ENCODE data around the gene DDX41.

Gene DDX41

GRCh38 chr5:177472460-177473442 is 44.0 kb downstream of the DDX41 start:
- POLR2A ChIA-PET, result interaction anchor here (0.6 to 15.8 kb wide), 7 partner anchors 10 to 124 kb away, joined by 3 to 401 read pairs (median 6); partner anchors contain the start of gene PDLIM7
- DNase-seq (ENCODE audit: low read depth, low spot score), result no peak
- H3K4me3 ChIP-seq (ENCODE audit: low read depth, low read length), result peak overlapping the region; percentile 89
- CTCF ChIA-PET, result interaction anchor here (0.9 to 16.8 kb wide), 7 partner anchors 10 to 163 kb away, joined by 3 to 261 read pairs (median 4); partner anchors contain the start of gene PDLIM7
- TF ChIP-seq CTCF (IDR thresholded peaks at IDR 0.05; ENCODE audit: insufficient read depth, low read length, missing control alignments), result no peak

- CTCF ChIA-PET, result interaction anchor here (1.0 to 16.8 kb wide), 9 partner anchors 9 to 154 kb away, joined by 3 to 261 read pairs (median 5); partner anchors contain the start of gene PDLIM7
- no peak for TF ChIP-seq CTCF (IDR thresholded peaks at IDR 0.05; ENCODE audit: insufficient read depth, low read length, missing control alignments)
These were observed 45.0 kb downstream of the DDX41 start for GRCh38 chr5:177471610-177472356.

GRCh38 chr5:177470759-177471536 is 45.8 kb downstream of the DDX41 start:
- H3K4me3 ChIP-seq (ENCODE audit: low read depth, low read length), result peak overlapping the region; percentile 89
- POLR2A ChIA-PET, result interaction anchor here (1.2 to 15.8 kb wide), 7 partner anchors 8 to 67 kb away, joined by 3 to 401 read pairs (median 6); partner anchors contain the start of gene PDLIM7

More at GRCh38 chr5:177471610-177472356, 45.0 kb downstream of the DDX41 start:
- no peak for DNase-seq (ENCODE audit: low read depth, low spot score)
- peak overlapping the region; percentile 89 for H3K4me3 ChIP-seq (ENCODE audit: low read depth, low read length)
- POLR2A ChIA-PET, result interaction anchor here (0.6 to 15.8 kb wide), 9 partner anchors 7 to 123 kb away, joined by 3 to 401 read pairs (median 6); partner anchors contain the start of gene PDLIM7

GRCh38 chr5:177469750-177470525 is 46.8 kb downstream of the DDX41 start:
- peak overlapping the region; percentile 89 for H3K4me3 ChIP-seq (ENCODE audit: low read depth, low read length)

More at GRCh38 chr5:177470759-177471536, 45.8 kb downstream of the DDX41 start:
- peak; percentile 41 for TF ChIP-seq CTCF (IDR thresholded peaks at IDR 0.05; ENCODE audit: insufficient read depth, low read length, missing control alignments)
- CTCF ChIA-PET, result interaction anchor here (1.0 to 16.8 kb wide), 8 partner anchors 11 to 152 kb away, joined by 4 to 261 read pairs (median 8); partner anchors contain the start of gene PDLIM7
- no peak for DNase-seq (ENCODE audit: low read depth, low spot score)

More at GRCh38 chr5:177469750-177470525, 46.8 kb downstream of the DDX41 start:
- CTCF ChIA-PET, result interaction anchor here (1.2 to 16.8 kb wide), 8 partner anchors 12 to 151 kb away, joined by 4 to 261 read pairs (median 8); partner anchors contain the start of gene PDLIM7
- POLR2A ChIA-PET, result interaction anchor here (0.9 to 15.8 kb wide), 8 partner anchors 9 to 28 kb away, joined by 3 to 401 read pairs (median 4); partner anchors contain the start of gene PDLIM7
- DNase-seq (ENCODE audit: low read depth, low spot score), result no peak
- TF ChIP-seq CTCF (IDR thresholded peaks at IDR 0.05; ENCODE audit: insufficient read depth, low read length, missing control alignments), result no peak

Data from AG04449 (cell line).